Measurements from ENCODE around the gene PRKAB1. TPM values are rescaled to one million over a fixed set of nuclear protein-coding genes. Genes with fewer than 3 reads are reported as not detected.
"Not testable (repeated sequence)": the region's sequence is repeated elsewhere in the genome, so short reads cannot be mapped to it uniquely, and the experiment has no call there.

Gene PRKAB1
- total RNA-seq (2021; fragmentation: NEBNext Ultra II Directional; extraction: Animal tissue kit (Norgen Biotek cat#: 25700)), result 10 to 100 TPM; 14.7 to 19.5 (median 18.0) TPM
- long read RNA-seq, full-length matches to known transcripts, result 34 of 38 reads
- long read RNA-seq, partial matches to known transcripts, result 1 of 38 reads
- long read RNA-seq, other reads (novel, unspliced or antisense), result 3 of 38 reads

- DNase-seq, result peak; percentile 96
- peak within 1 kb of the TSS; percentile 83 for H3K27ac Mint-ChIP-seq
- no peaks in the 10 kb centered on the region for H3K9me3 Mint-ChIP-seq
- H3K4me1 Mint-ChIP-seq (ENCODE audit: low read depth), result peaks cover 30% of the 10 kb centered on the region
- peaks cover 3% of the 10 kb centered on the region for H3K27me3 Mint-ChIP-seq (ENCODE audit: insufficient read depth)
- peak within 1 kb of the TSS; percentile 96 for H3K4me3 Mint-ChIP-seq
- peaks cover 10% of the 10 kb centered on the region for H3K36me3 Mint-ChIP-seq (ENCODE audit: low read depth)
- TF ChIP-seq, protein P1, sequence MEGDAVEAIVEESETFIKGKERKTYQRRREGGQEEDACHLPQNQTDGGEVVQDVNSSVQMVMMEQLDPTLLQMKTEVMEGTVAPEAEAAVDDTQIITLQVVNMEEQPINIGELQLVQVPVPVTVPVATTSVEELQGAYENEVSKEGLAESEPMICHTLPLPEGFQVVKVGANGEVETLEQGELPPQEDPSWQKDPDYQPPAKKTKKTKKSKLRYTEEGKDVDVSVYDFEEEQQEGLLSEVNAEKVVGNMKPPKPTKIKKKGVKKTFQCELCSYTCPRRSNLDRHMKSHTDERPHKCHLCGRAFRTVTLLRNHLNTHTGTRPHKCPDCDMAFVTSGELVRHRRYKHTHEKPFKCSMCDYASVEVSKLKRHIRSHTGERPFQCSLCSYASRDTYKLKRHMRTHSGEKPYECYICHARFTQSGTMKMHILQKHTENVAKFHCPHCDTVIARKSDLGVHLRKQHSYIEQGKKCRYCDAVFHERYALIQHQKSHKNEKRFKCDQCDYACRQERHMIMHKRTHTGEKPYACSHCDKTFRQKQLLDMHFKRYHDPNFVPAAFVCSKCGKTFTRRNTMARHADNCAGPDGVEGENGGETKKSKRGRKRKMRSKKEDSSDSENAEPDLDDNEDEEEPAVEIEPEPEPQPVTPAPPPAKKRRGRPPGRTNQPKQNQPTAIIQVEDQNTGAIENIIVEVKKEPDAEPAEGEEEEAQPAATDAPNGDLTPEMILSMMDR (IDR thresholded peaks at IDR 0.05), result peak; percentile 93
Measured at GRCh38 chr12:119667577-119668323, at the start of gene PRKAB1. Gene PRKAB1, plus strand, starts transcription at chr12:119668133. Its CDS starts 112 bp downstream, at chr12:119668245.

GRCh38 chr12:119618328-119618896 lies 49.5 kb upstream of the PRKAB1 start:
- not testable (repeated sequence) for H3K4me1 Mint-ChIP-seq (ENCODE audit: low read depth); DNase-seq; H3K4me3 Mint-ChIP-seq; H3K27me3 Mint-ChIP-seq (ENCODE audit: insufficient read depth); H3K27ac Mint-ChIP-seq; H3K36me3 Mint-ChIP-seq (ENCODE audit: low read depth)
- peaks cover 12% of the 10 kb centered on the region; the same call in 1 of the 2 replicates for H3K9me3 Mint-ChIP-seq

GRCh38 chr12:119620490-119620889 lies 47.4 kb upstream of the PRKAB1 start:
- no peaks in the 10 kb centered on the region for H3K4me1 Mint-ChIP-seq (ENCODE audit: low read depth)
- H3K27me3 Mint-ChIP-seq (ENCODE audit: insufficient read depth), result no peaks in the 10 kb centered on the region; the same call in 1 of the 2 replicates
- H3K4me3 Mint-ChIP-seq, result no peak overlapping the region

DNA sequence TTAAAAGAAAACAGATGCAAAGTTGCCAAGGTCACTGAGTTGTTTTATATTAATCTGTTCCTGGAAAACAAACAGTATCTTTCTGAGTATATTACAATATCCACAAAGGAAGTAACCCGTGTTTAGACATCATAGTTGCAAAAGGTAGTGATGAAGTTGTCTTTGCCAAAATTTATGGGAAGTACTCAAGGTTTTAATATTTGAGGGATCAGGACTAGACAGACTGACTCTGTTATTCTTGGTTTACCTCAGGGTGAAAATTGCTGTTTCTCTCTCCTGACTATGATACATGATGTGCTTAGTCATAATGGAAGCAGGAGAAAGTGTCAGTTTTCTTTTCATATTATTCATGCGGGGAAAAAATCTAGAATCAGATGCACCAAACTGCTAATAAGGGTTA lies 46.1 kb upstream of the PRKAB1 start:
- Mint-ChIP-seq H3K9me3 (peaks cover 12% of the 10 kb centered on the region; the same call in 1 of the 2 replicates), H3K36me3 (ENCODE audit: low read depth) (no peaks in the 10 kb centered on the region), H3K4me3 (no peak overlapping the region), H3K27me3 (ENCODE audit: insufficient read depth) (no peaks in the 10 kb centered on the region; the same call in 1 of the 2 replicates), H3K4me1 (ENCODE audit: low read depth) (no peaks in the 10 kb centered on the region), H3K27ac (no peak overlapping the region)
- TF ChIP-seq, protein P1 (IDR thresholded peaks at IDR 0.05), result no peak
- no peak for DNase-seq

More at GRCh38 chr12:119620490-119620889, 47.4 kb upstream of the PRKAB1 start:
- TF ChIP-seq, protein P1 (IDR thresholded peaks at IDR 0.05), result no peak
- Mint-ChIP-seq H3K9me3 (peaks cover 12% of the 10 kb centered on the region; the same call in 1 of the 2 replicates), H3K36me3 (ENCODE audit: low read depth) (no peaks in the 10 kb centered on the region), H3K27ac (no peak overlapping the region)
- DNase-seq, result no peak

GRCh38 chr12:119624966-119625365 lies 43.0 kb upstream of the PRKAB1 start:
- Mint-ChIP-seq H3K9me3 (no peaks in the 10 kb centered on the region), H3K4me1 (ENCODE audit: low read depth) (no peaks in the 10 kb centered on the region), H3K27ac (no peak overlapping the region)

More at GRCh38 chr12:119624966-119625365, 43.0 kb upstream of the PRKAB1 start:
- H3K36me3 Mint-ChIP-seq (ENCODE audit: low read depth), result no peaks in the 10 kb centered on the region
- TF ChIP-seq, protein P1 (IDR thresholded peaks at IDR 0.05), result no peak
- H3K4me3 Mint-ChIP-seq, result no peak overlapping the region
- no peaks in the 10 kb centered on the region; the same call in 1 of the 2 replicates for H3K27me3 Mint-ChIP-seq (ENCODE audit: insufficient read depth)
- DNase-seq, result no peak

Data from HFFc6 (cell line).